WI38 (cell line): ENCODE data around the gene CORO6.
A peak's percentile ranks its signal among the peaks of the same experiment; 100 is the strongest.

Experiments
- H3K4me3 ChIP-seq: 2 replicates; pipeline ENCODE4 v1.5.1; 2011; ENCODE audit warnings: low read depth, mild to moderate bottlenecking, control low read depth, low read length
- TF ChIP-seq, protein P1 (sequence below): IDR thresholded peaks from 2 replicates; pipeline ENCODE4 v1.5.1; 2012; ENCODE audit warnings: low read depth, mild to moderate bottlenecking, control low read depth, low read length

Gene CORO6

DNA sequence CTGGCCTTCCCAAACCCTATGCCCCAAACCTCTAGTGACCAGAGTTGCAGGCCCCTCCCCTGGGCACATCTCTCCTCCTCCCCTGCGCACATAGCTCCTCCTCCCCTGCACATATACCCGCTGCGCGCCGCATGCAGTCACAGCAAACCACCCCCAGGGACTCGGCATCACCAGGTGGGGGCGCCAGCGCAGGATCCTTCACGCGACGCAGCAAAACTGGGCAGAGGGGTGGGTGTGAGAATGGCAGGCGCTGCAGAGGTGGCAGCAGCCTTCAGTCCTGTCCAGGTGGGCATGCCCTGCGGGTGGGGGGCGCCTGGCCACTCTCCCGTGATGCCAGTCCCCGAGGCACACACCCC, 5.6 kb downstream of the CORO6 start:
- TF ChIP-seq, protein P1, sequence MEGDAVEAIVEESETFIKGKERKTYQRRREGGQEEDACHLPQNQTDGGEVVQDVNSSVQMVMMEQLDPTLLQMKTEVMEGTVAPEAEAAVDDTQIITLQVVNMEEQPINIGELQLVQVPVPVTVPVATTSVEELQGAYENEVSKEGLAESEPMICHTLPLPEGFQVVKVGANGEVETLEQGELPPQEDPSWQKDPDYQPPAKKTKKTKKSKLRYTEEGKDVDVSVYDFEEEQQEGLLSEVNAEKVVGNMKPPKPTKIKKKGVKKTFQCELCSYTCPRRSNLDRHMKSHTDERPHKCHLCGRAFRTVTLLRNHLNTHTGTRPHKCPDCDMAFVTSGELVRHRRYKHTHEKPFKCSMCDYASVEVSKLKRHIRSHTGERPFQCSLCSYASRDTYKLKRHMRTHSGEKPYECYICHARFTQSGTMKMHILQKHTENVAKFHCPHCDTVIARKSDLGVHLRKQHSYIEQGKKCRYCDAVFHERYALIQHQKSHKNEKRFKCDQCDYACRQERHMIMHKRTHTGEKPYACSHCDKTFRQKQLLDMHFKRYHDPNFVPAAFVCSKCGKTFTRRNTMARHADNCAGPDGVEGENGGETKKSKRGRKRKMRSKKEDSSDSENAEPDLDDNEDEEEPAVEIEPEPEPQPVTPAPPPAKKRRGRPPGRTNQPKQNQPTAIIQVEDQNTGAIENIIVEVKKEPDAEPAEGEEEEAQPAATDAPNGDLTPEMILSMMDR, result peak; percentile 11; the same call in 1 of the 2 replicates
- no peak overlapping the region for H3K4me3 ChIP-seq

DNA sequence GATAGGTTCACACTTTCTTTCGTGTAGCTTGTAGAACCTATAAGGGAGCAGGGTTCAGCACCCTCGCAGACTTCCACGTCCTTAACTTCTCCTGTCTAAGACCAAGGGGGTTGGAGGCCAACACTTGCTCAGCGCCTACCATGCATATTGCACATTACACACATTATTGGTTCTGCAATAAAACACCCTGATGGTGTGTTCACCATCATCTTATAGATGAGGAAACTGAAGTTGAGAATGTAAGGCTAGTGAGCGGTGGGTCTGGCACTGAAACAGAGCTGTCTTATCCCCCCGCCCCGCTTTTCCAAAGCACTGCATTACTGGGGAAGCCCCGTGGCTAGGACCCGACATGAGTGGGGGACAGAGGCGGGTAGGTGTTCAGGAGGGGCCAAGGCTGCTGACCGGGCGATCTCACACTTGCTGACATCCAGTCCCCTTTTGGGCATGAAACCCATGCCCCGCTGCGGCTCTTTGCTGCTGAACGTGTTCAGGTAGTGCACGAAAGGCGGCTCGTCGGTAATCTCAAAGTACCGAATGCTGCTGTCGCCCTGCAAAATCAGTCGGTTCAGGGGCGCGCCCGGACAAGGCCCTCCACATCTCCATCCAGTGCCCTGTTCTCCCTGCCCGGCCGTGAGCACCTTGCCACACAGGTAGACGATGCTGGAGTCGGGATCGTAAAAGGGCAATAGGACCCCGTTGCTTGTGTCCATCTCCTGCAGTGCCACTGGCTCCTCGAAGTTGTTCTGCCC, 6.2 kb downstream of the CORO6 start:
- TF ChIP-seq, protein P1, result no peak
- no peak overlapping the region for H3K4me3 ChIP-seq

DNA sequence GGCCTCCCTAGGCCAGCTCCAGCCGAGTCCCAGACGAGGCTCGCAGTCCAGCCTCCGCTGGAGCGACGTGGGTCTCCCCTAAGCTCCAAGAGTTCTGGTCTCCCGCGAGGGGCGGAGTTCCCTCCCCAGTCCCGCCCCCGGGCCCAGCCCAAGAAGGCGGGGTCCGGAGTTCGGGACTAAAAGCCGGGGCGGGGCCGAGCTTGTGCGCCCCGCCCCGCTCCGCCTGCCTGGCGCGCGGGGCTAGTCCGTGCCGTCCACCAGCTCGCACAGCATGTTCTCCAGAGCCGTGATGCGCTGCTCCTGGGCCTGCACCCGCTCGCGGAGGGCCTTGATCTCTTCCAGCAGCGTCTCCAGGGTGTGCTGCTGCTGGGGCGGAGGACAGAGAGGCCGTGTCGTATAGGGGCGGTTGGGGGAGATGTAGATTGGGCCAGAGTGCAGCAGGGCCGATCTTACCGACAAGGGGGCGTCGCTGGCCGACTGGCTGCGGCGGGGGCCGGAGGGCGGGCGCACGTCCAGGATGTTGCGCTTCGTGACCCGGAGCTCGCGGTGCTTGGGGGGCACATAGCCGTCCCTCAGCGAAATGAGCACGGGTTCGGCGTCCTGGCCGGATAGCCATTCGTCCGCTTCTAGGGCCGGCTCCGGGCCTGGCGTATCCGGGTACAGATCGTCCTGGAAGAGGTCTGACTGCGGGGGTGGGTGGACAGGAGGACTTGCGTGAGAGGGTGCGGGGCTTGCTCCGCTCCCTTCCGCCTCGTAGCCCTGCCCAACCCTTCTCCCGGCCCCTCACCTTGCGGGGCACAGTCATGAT, 7.0 kb downstream of the CORO6 start:
- H3K4me3 ChIP-seq, result peak overlapping the region; percentile 21; the same call in 1 of the 2 replicates
- TF ChIP-seq, protein P1, result no peak

DNA sequence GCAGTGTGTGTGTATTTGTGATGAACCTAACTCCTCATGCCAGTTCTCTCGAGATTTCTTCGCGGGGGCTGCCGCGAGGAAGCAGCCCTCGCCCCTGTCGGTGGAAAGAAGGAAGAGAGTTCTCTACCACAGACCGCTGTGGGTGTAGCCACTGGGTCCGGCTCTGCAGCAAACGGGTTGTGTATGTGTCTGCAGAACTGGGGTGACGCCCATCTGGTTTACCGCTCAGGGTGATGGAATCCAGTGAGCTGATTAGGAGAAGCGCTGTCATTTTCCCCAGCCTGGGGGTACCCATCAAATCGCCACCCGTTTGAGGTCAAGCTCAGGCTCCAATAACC, 7.7 kb downstream of the CORO6 start:
- TF ChIP-seq, protein P1, result no peak
- no peak overlapping the region for H3K4me3 ChIP-seq

DNA sequence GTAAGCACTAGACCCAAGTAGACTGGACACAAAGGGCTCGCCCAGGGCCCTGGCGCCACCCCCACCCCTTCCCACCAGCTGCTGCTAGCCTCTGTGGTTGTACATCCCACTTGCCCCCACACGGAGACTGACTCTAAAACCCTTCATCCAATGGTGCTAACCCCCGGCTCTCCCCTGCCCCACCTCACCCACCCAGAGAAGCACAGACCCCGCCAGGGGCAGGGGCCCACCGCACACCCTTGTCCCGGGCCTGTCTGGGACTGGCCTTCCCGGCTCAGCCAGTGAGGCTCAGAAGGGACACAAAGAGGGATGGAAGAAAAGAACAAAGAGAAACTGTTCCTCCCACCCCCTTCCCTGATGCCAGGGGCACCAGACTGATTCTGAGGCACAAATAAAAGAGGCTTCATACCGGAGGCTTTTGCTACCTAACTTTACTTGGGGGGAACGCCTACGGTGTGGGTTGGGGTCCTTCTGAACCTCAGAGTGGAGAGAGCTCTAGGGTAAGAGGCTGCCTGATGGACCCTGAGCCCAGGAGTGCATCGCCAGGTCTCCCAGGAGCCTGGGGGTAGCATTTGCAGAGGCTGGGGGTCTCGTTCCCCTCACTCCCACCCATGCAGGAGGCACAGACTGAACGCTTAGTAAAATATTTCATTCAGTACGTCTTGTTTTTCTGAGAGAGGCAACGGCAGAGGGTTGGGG, 8.2 kb downstream of the CORO6 start:
- TF ChIP-seq, protein P1, result no peak
- no peak overlapping the region for H3K4me3 ChIP-seq

DNA sequence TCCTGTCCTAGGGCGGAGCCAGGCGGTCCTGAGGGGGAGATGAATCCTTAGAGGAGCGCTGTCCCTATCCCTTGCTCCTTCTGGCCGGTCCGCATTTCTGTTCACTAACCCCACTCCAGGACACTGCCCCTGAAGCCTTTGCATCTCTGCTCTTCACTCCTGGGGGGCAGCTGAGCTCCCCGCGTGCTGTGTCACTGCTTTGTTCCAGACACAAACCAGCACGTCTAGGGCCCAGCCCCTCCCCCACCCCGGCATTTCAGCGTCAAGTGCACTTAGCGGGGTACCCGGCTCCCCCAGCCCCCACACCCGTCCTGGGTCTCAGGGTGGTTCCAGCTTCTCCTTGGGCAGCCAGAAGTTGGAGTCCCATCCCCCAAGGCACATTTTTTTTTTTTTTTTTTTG, 8.9 kb downstream of the CORO6 start:
- TF ChIP-seq, protein P1, result no peak

DNA sequence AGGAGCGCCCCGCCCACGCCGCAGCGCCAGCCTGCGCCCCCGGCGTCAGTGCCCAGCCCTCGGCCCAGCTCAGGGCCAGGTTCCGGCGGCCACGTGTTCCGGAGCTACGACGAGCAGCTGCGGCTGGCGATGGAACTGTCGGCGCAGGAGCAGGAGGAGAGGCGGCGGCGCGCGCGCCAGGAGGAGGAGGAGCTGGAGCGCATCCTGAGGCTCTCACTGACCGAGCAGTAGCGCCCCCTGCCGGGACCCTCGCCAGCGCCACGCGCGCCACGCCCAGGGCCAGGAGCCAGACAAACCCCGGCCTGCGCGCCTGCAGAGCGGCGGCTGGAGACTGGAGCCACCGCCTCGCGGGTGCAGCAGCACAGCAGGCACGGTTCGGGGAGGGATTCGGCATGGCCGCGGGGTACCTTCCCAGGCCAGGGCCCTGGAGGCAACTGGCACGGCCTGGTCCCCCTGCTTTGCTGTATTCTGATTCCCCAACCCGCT, 9.3 kb downstream of the CORO6 start:
- TF ChIP-seq, protein P1, result peak; percentile 75
- peak overlapping the region; percentile 27 for H3K4me3 ChIP-seq

More for the DNA sequence above, 8.9 kb downstream of the CORO6 start:
- peak overlapping the region; percentile 27 for H3K4me3 ChIP-seq
